ENCODE measurements around the gene CATSPERD. TPM values are rescaled to one million over a fixed set of nuclear protein-coding genes. Genes with fewer than 3 reads are reported as not detected.

The CATSPERD gene
- total and polyA plus RNA-seq, 2 of the 4 experiments (the other 2 are of a cell fraction): not detected

DNA sequence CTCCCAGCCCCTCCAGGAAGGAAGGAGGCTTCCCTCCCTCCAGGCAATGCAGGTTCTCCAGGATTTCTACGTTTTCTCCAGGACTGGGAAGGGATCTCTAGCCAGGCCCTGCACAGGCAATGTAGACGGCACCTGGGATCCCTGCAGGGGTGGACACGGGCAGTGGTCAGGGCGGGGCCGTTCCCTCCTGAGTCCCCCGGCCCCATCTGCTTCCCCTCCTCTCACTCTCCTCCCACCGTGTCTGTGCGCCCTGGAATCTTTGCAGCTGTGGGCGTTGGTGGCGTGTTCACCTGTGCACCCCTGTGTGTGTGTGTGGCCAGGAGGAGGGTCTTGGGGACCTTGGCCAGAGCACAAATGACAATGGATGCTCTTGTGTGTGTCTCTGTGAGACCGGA lies 94.4 kb downstream of the CATSPERD start:
- WGBS, 2 experiments (ENCODE audit: extremely low coverage in 2 of 2, insufficient read length in 1 of 2): no CpG with 5 or more reads among the region's 11 CpGs
- CTCF ChIA-PET: no interaction called here
- H3K27ac ChIP-seq (ENCODE audit: insufficient read depth, low read length): no peak overlapping the region
- H3K14ac ChIP-seq (replicated peaks; ENCODE audit: low read depth, low read length): no peak overlapping the region
- no peaks in the 10 kb centered on the region for H4K20me1 ChIP-seq (ENCODE audit: insufficient read depth, low read length)
- H3K27me3 ChIP-seq (ENCODE audit: control insufficient read depth, insufficient read depth, low read length): peaks cover 20% of the 10 kb centered on the region
- ATAC-seq (ENCODE audit: low read depth) (no peak), DNase-seq (no peak)
- no peak overlapping the region for H3K4ac ChIP-seq (ENCODE audit: low read depth, low read length)
- H3K4me1 ChIP-seq (ENCODE audit: control insufficient read depth, insufficient read depth, low read length): no peaks in the 10 kb centered on the region
- H3K79me1 ChIP-seq (ENCODE audit: low read depth in 1 of 2, low read length in 2 of 2): no peaks in the 10 kb centered on the region
- intact Hi-C loops (cut with micrococcal nuclease) (no loop called here), dilution Hi-C loops (cut with HindIII; ENCODE audit: low sequenced_read_pairs, unreplicated experiment) (no loop called here), in situ Hi-C loops (cut with MboI; ENCODE audit: low sequenced_read_pairs) (no loop called here)
- no peak overlapping the region for H2BK20ac ChIP-seq (ENCODE audit: low read depth, low read length)
- H2AFZ ChIP-seq (replicated peaks; ENCODE audit: low read length, poor library complexity): no peak overlapping the region
- no TSS peak for BruUV-seq (replicated peaks)
- no peak overlapping the region for H3K23ac ChIP-seq (ENCODE audit: low read depth, low read length)
- H2BK15ac ChIP-seq (ENCODE audit: low read depth, low read length): no peak overlapping the region
- H2BK5ac ChIP-seq (ENCODE audit: low read depth, low read length, poor library complexity, severe bottlenecking): no peak overlapping the region
- no peaks in the 10 kb centered on the region for H3K36me3 ChIP-seq (ENCODE audit: control insufficient read depth, insufficient read depth, low read length)
- no peak overlapping the region for H3K4me3 ChIP-seq (ENCODE audit: insufficient read depth, low read depth, low read length)
- no peak overlapping the region for H2AK5ac ChIP-seq (ENCODE audit: low read depth, low read length)
- H3K56ac ChIP-seq (ENCODE audit: extremely low read depth, insufficient read depth, low read length): no peak overlapping the region
- H2BK120ac ChIP-seq (ENCODE audit: low read depth, low read length): no peak overlapping the region
- H3K4me2 ChIP-seq (ENCODE audit: low read depth, low read length): no peak overlapping the region
- no peak overlapping the region for H3K18ac ChIP-seq (ENCODE audit: low read depth, low read length)
- H3K9me3 ChIP-seq (ENCODE audit: control insufficient read depth, insufficient read depth, low read length): no peaks in the 10 kb centered on the region
- no peaks in the 10 kb centered on the region for H3K9me1 ChIP-seq (ENCODE audit: insufficient read depth, low read length)
- no peak overlapping the region for H4K91ac ChIP-seq (ENCODE audit: insufficient read depth, low read depth, low read length)
- H3K9ac ChIP-seq (ENCODE audit: low read depth, low read length): no peak overlapping the region
- TF ChIP-seq, protein P1, sequence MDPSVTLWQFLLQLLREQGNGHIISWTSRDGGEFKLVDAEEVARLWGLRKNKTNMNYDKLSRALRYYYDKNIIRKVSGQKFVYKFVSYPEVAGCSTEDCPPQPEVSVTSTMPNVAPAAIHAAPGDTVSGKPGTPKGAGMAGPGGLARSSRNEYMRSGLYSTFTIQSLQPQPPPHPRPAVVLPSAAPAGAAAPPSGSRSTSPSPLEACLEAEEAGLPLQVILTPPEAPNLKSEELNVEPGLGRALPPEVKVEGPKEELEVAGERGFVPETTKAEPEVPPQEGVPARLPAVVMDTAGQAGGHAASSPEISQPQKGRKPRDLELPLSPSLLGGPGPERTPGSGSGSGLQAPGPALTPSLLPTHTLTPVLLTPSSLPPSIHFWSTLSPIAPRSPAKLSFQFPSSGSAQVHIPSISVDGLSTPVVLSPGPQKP (IDR thresholded peaks at IDR 0.05; ENCODE audit: borderline replicate concordance, low read depth, low read length): no peak
- TF ChIP-seq USF2 (IDR thresholded peaks at IDR 0.05; ENCODE audit: low read depth, low read length) (no peak), MAZ (IDR thresholded peaks at IDR 0.05; ENCODE audit: borderline replicate concordance, low read depth, low read length) (no peak), CEBPB (IDR thresholded peaks at IDR 0.05; ENCODE audit: low read depth, low read length) (no peak), SMC3 (IDR thresholded peaks at IDR 0.05; ENCODE audit: low read depth, low read length) (no peak), RAD21 (IDR thresholded peaks at IDR 0.05; ENCODE audit: low read length) (no peak), RFX5 (IDR thresholded peaks at IDR 0.05; ENCODE audit: low read depth, low read length) (no peak), BHLHE40 (IDR thresholded peaks at IDR 0.05; ENCODE audit: low read depth, low read length) (no peak), MAFK (IDR thresholded peaks at IDR 0.05; ENCODE audit: low read depth, low read length) (no peak), CHD1 (IDR thresholded peaks at IDR 0.05; ENCODE audit: low read depth, low read length) (no peak), POLR2A (IDR thresholded peaks at IDR 0.05; ENCODE audit: low read depth, low read length) (no peak), FOS (IDR thresholded peaks at IDR 0.05; ENCODE audit: low read depth, low read length) (no peak), CTCF (conservative IDR thresholded peaks at IDR 0.05; ENCODE audit: low read depth, low read length) (no peak), NFE2L2 (IDR thresholded peaks at IDR 0.05; ENCODE audit: low read depth, low read length) (no peak), RCOR1 (IDR thresholded peaks at IDR 0.05; ENCODE audit: insufficient replicate concordance, low read length) (no peak), MXI1 (IDR thresholded peaks at IDR 0.05; ENCODE audit: borderline replicate concordance, low read depth, low read length) (no peak)
- POLR2A ChIA-PET (ENCODE audit: unreplicated experiment): no interaction called here
- no peak overlapping the region for H4K8ac ChIP-seq (ENCODE audit: low read depth in 2 of 2, low read length in 2 of 2)
- H4K5ac ChIP-seq (ENCODE audit: low read depth, low read length): no peak overlapping the region
- no peak overlapping the region for H2AK9ac ChIP-seq (replicated peaks; ENCODE audit: low read depth, low read length, poor library complexity)
